ENCODE data around the gene TKFC.

GRCh38 chr11:61295596-61295926 is 37.5 kb upstream of the TKFC start:
- TF ChIP-seq CTCF (conservative IDR thresholded peaks at IDR 0.05) (no peak), EZH2 (IDR thresholded peaks at IDR 0.05; ENCODE audit: low read depth) (no peak)

Data from PC-9 (cell line).